Daoy (cell line): ENCODE data around the gene ADCK1. TPM values are rescaled to one million over a fixed set of nuclear protein-coding genes. Genes with fewer than 3 reads are reported as not detected.
A peak's percentile ranks its signal among the peaks of the same experiment; 100 is the strongest.
"Not testable (repeated sequence)": the region's sequence is repeated elsewhere in the genome, so short reads cannot be mapped to it uniquely, and the experiment has no call there.

ENCODE experiments used
- DNase-seq: peaks from one replicate; pipeline ENCODE4 v3.0.0-alpha.2; 2015; ENCODE audit warnings: low read depth
- total RNA-seq: library from RNA; depleted of rRNA; stranded (reverse); fragments of >200 nt; shearing (Covaris generic); gene quantifications from 2 replicates; pipeline ENCODE4 v1.2.3, GENCODE V29; 2014

Gene ADCK1
- total RNA-seq, 1 experiment from 2014 or later, result 5.4 TPM

- DNase-seq, result no peak
These were observed 64.7 kb downstream of the ADCK1 start for GRCh38 chr14:77864580-77864979.

GRCh38 chr14:77865455-77865854, 65.5 kb downstream of the ADCK1 start:
- no peak for DNase-seq

GRCh38 chr14:77866932-77867331, 67.0 kb downstream of the ADCK1 start:
- no peak for DNase-seq

GRCh38 chr14:77867476-77867875, 67.6 kb downstream of the ADCK1 start:
- DNase-seq, result no peak

GRCh38 chr14:77868552-77869285, 68.8 kb downstream of the ADCK1 start:
- DNase-seq, result peak; percentile 74

- no peak for DNase-seq
These were observed 69.4 kb downstream of the ADCK1 start for GRCh38 chr14:77869340-77869739.

GRCh38 chr14:77870646-77871045, 70.7 kb downstream of the ADCK1 start:
- DNase-seq, result no peak

GRCh38 chr14:77872152-77872551, 72.2 kb downstream of the ADCK1 start:
- no peak for DNase-seq

- no peak for DNase-seq
These were observed 73.1 kb downstream of the ADCK1 start for GRCh38 chr14:77872983-77873382.

GRCh38 chr14:77878783-77879182, 78.9 kb downstream of the ADCK1 start:
- DNase-seq, result no peak

- DNase-seq, result no peak
These were observed 80.1 kb downstream of the ADCK1 start for GRCh38 chr14:77880056-77880455.

GRCh38 chr14:77882098-77882497, 82.2 kb downstream of the ADCK1 start:
- DNase-seq, result peak; percentile 53

GRCh38 chr14:77882636-77883035, 82.7 kb downstream of the ADCK1 start:
- DNase-seq, result no peak

- no peak for DNase-seq
These were observed 83.4 kb downstream of the ADCK1 start for GRCh38 chr14:77883131-77883846.

GRCh38 chr14:77883847-77884238, 83.9 kb downstream of the ADCK1 start:
- no peak for DNase-seq

GRCh38 chr14:77885367-77885766, 85.5 kb downstream of the ADCK1 start:
- DNase-seq, result no peak

GRCh38 chr14:77886010-77886409, 86.1 kb downstream of the ADCK1 start:
- no peak for DNase-seq

- DNase-seq, result not testable (repeated sequence)
These were observed 89.0 kb downstream of the ADCK1 start for GRCh38 chr14:77888903-77889302.

- peak; percentile 50 for DNase-seq
These were observed 90.1 kb downstream of the ADCK1 start for GRCh38 chr14:77889971-77890442.

GRCh38 chr14:77890873-77891272, 91.0 kb downstream of the ADCK1 start:
- DNase-seq, result no peak

GRCh38 chr14:77892381-77892871, 92.5 kb downstream of the ADCK1 start:
- no peak for DNase-seq

GRCh38 chr14:77892890-77893484, 93.1 kb downstream of the ADCK1 start:
- DNase-seq, result no peak

- no peak for DNase-seq
These were observed 97.5 kb downstream of the ADCK1 start for GRCh38 chr14:77897374-77897773.
